ENCODE data around the gene ZDHHC11B.
"Not testable (repeated sequence)": the region's sequence is repeated elsewhere in the genome, so short reads cannot be mapped to it uniquely, and the experiment has no call there.

ZDHHC11B gene

DNA sequence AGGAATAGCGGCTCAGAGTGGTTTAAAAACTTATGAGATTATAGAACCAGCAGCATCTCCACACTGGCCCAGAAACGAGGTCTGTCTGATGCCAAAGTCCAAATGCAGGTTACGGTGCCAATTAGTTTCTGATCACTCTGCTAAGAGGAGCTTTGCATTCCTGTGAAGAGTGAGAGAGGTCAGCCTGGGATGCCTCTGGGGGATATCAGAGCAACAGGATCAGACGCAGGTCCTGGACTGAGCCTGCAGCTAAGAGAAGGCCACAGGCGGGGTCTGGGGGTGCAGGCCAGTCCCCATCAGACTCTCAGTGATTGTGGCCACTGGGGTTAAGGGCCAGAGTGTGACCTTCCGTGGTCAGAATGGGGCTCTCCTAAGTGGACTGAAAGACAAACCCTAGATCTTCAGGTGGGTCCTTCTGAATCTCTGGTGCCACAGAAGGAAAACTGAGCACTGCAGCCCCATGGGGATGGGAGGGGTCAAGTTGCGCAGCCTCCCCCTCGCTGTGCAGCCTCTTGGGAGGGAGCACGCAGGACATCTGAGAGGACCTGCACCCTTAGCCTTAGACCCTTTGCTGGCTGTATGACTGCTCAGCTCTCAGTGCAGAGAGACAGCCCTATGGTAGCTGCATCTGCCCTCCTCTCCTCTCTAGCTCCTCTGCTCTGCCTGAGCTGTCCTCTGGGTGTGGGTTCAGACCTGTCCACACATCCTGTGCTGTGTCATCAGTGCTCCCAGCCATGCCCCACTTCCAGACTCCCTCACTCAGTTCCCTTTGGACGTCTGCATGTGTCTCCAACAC is 23.4 kb upstream of the ZDHHC11B start:
- DNase-seq (ENCODE audit: extremely low read depth, low read depth); H3K4me3 ChIP-seq (replicated peaks; ENCODE audit: low read depth, low read length): not testable (repeated sequence)

DNA sequence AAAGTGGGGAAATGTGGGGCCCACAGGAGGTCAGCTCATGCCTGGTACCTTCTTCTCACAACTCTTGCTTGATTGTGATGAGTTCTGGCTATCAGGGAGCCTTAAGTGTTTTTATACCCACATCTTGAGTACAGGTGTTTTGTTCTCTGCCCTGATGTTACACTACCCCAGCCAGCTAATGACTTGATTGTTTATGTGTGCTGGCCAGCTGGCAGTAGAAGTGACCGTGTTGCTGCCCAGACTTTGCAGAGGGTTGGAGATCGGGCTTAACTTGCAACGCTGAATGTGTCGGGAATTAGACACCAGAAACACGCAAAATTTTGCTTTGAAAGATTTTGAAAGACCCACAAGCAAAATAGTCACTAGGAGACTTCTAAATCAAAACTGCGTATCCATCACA is 16.9 kb upstream of the ZDHHC11B start:
- H3K4me3 ChIP-seq (replicated peaks; ENCODE audit: low read depth, low read length): no peak overlapping the region
- DNase-seq (ENCODE audit: extremely low read depth, low read depth): no peak
- TF ChIP-seq, protein P1, sequence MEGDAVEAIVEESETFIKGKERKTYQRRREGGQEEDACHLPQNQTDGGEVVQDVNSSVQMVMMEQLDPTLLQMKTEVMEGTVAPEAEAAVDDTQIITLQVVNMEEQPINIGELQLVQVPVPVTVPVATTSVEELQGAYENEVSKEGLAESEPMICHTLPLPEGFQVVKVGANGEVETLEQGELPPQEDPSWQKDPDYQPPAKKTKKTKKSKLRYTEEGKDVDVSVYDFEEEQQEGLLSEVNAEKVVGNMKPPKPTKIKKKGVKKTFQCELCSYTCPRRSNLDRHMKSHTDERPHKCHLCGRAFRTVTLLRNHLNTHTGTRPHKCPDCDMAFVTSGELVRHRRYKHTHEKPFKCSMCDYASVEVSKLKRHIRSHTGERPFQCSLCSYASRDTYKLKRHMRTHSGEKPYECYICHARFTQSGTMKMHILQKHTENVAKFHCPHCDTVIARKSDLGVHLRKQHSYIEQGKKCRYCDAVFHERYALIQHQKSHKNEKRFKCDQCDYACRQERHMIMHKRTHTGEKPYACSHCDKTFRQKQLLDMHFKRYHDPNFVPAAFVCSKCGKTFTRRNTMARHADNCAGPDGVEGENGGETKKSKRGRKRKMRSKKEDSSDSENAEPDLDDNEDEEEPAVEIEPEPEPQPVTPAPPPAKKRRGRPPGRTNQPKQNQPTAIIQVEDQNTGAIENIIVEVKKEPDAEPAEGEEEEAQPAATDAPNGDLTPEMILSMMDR (IDR thresholded peaks at IDR 0.05; ENCODE audit: low read depth, low read length, missing control alignments): no peak

DNA sequence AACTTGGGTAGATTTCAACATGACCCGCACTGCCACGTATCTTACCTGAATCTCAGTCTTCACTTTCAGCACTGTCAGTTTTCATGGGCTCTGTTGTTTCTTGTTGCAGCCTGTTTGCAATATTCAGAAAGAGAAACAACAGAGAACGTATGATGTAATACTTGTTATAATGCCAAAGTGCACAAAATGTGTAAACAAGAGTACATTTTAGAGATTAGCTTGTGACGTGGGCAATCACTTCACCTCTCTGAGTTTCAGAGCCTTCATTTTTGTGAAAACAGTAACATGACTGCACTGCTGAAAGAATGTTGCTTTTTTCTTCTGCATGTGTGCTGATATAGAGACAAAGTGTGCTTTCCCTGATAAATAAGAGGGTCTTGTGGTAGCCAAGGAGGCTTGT is 16.5 kb upstream of the ZDHHC11B start:
- H3K4me3 ChIP-seq (replicated peaks; ENCODE audit: low read depth, low read length); DNase-seq (ENCODE audit: extremely low read depth, low read depth): not testable (repeated sequence)

DNA sequence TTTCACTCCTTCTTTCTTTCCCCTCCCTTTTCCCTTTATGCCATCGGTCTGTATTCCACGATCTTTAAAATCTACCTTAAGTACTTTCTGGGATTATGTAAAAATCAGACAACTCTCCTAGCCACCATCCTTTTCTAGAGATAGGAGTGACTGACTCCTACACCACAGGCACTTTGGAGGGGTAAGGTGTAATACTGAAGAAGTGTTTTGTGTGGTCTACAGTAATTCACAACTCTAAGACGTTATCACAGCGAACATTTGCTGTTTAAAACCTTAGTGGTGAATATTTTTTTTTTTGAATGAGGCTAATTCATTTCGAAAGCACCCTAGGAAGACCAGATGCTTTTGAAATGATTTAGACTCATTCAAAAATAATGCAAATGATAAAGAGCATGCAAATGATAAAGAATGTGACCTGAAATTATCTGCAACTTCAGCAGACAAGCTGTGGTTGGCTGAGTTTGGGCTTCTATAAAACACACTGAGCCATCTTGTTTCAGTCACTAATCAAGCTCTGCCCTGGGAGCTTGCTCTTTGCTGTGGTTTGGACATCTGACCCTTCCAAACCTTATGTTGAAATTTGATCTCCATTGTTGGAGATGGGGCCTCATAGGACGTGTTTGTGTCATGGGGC is 14.1 kb upstream of the ZDHHC11B start:
- H3K4me3 ChIP-seq (replicated peaks; ENCODE audit: low read depth, low read length); DNase-seq (ENCODE audit: extremely low read depth, low read depth): not testable (repeated sequence)

DNA sequence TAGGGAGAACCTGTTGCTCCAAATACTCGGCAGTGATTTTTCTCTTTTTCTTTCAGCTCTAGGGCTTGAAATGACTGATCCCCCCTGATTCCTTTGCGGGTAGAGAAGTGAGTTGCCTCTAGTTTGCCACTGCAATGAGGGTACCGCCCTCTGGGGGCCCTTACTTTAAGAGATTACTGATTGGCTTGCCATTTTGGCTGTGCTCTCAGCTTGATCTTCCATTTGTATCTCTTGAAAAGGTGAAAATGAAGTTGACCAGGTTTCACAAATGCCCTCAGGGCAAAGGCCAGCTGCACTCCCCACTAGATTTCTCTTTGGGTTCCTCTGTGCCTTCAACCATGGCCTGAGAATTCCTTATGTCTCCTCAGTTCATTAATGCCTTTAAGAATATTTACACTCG is 13.5 kb upstream of the ZDHHC11B start:
- not testable (repeated sequence) for H3K4me3 ChIP-seq (replicated peaks; ENCODE audit: low read depth, low read length); DNase-seq (ENCODE audit: extremely low read depth, low read depth)

DNA sequence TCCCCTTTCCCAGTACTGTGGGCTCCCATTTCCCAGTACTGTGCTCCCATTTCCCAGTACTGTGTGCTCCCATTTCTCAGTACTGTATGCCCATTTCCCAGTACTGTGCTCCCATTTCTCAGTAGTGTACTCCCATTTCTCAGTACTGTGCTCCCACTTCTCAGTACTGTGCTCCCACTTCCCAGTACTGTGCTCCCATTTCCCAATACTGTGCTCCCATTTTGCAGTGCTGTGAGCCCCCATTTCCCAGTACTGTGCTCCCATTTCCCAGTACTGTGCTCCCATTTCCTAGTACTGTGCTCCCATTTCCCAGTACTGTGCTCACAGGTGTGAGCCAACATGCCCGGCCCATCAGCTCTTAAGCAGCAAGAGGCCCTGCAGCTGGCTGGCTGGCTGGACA is 11.3 kb upstream of the ZDHHC11B start:
- DNase-seq (ENCODE audit: extremely low read depth, low read depth); H3K4me3 ChIP-seq (replicated peaks; ENCODE audit: low read depth, low read length): not testable (repeated sequence)

DNA sequence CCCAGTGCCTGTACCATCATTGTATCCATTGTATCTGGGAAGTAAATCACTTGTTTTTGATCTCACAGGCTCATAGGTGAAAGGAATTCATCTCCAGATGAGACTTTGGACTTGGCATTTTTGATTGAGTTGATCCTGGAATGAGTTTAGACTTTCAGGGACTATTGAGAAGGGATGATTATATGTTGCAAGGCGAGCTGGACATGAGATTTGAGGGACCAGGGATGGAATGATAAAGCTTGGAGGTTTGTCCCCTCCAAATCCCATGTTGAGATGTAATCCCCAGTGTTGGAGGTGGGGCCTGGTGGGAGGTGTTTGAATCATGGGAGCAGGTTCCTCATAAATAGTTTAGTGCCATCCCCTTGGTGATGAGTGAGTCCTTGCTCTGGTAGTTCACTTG is 10.4 kb upstream of the ZDHHC11B start:
- not testable (repeated sequence) for DNase-seq (ENCODE audit: extremely low read depth, low read depth); H3K4me3 ChIP-seq (replicated peaks; ENCODE audit: low read depth, low read length)

DNA sequence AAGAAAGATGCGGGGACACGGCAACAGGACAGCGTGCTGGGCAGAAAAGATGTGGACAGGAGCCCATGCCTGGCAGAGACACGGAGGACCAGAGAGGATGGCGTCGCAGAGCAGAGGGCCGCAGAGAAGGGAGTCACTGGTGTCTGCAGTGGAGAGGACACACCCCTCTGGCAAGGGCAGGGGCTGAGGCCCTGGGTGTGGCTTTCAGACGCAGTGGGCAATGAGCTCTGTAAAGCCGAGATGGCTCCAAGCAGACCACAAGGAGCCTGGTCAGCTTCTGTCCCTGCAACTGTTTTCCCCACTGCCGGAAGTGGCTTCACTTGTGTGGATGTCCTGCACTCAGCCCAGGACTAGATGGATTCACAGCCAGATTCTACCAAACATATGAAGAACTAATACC is 4.2 kb upstream of the ZDHHC11B start:
- H3K4me3 ChIP-seq (replicated peaks; ENCODE audit: low read depth, low read length); DNase-seq (ENCODE audit: extremely low read depth, low read depth): not testable (repeated sequence)

DNA sequence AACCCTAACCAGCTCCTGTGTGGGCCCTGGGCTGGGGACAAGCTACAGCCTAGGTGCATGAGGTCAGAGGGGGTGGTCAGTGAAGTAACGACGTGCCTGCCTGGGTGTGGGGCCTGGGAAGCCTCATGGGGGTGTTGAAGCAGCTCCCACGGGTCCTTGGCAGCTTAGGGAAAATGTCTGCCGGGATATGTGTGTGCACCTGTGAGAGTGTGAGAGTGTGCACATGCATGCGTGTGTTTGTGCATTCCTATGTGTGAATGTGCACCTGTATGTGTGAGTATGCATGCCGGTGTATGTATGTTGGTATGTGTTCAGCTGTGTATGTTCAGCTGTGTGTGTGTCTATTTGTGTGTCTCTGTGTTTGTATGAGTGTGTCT is 3.3 kb upstream of the ZDHHC11B start:
- DNase-seq (ENCODE audit: extremely low read depth, low read depth); H3K4me3 ChIP-seq (replicated peaks; ENCODE audit: low read depth, low read length): not testable (repeated sequence)

DNA sequence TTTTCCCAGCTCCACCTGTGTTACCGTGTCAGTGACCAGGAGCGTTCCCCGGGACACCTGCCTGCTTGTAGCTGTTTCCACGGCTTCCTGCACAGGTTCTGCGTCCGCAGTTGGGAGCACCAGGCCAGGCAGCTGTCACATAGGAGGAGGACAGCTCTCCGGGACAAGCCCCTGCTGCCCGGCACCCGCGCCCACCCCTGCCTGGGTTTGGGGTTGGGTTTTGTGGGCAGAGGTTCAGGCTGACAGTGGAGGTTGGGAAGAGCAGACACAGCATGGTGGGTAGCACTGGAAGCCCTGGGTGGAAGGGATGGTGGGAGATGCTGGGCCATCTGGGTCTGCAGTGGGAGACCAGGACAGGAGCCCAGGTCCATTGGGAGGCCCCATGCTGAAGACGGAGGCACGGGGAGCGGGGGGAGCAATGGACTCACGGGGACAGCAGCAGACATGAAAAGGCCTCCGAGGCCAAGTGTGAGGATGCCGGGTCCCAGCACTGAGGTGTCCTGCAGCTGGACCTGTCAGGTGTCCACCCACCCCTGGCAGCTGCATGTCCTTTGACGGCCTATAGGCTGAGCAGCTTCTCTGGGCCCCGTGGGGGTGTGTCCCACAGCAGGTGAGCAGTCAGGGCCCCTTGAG is 2.8 kb upstream of the ZDHHC11B start:
- not testable (repeated sequence) for DNase-seq (ENCODE audit: extremely low read depth, low read depth); H3K4me3 ChIP-seq (replicated peaks; ENCODE audit: low read depth, low read length)

DNA sequence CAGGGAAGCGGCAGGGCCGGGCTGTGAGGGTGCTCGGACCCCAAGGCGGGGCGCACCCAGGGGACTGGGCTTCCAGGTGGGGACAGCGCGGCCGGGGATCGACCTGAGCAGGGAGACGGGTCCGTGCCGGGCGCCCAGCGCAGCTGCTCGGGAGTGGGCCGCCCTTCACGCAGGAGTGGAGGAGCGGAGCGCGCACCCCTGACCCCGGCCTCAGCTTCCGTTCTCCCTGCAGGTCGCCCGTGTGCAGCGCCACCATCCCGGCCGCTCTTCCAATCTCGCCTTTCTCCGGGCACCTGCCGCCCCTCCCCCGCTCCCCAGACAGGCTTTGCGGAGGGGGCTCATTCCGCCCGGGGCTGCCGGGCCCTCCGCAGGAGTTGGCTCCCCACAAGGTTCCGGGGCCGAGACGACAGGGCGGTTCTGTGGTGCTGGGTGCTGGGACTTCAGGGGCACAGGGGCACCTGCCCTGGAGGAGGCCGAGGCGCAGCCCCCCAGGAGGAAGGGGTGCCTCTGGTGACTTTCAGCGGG is 714 bp upstream of the ZDHHC11B start:
- peak overlapping the region; percentile 40; the same call in 1 of the 2 replicates for H3K4me3 ChIP-seq (replicated peaks; ENCODE audit: low read depth, low read length)

DNA sequence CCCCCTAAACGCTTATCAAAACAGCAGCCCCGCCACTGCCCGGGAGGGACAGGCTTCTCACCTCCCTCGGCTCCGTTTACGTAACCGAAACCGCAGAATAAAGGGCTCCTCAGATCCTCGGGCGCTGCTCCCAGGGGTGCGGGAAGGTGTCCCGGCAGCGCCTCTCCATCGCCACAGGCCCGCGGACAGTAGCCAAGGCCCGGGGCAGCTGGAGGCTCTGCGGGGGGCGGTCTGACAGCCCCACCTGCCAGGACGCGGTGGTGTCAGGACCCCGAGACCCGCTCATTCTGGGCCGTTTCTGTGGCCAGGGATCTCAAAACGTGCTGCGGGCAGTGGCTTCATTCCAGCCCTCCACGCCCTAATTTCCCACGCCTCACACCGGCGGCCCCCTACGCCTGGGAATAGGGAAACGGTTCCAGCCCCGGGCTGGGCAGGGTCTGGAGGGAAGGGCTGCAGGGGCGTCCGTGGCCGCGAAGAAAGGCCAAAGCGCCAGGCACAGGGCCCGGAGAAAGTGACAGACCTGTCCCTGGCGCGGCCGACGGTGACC is 575 bp downstream of the ZDHHC11B start:
- not testable (repeated sequence) for H3K4me3 ChIP-seq (replicated peaks; ENCODE audit: low read depth, low read length); DNase-seq (ENCODE audit: extremely low read depth, low read depth)

More for the DNA sequence above, 714 bp upstream of the ZDHHC11B start:
- DNase-seq (ENCODE audit: extremely low read depth, low read depth): not testable (repeated sequence)

DNA sequence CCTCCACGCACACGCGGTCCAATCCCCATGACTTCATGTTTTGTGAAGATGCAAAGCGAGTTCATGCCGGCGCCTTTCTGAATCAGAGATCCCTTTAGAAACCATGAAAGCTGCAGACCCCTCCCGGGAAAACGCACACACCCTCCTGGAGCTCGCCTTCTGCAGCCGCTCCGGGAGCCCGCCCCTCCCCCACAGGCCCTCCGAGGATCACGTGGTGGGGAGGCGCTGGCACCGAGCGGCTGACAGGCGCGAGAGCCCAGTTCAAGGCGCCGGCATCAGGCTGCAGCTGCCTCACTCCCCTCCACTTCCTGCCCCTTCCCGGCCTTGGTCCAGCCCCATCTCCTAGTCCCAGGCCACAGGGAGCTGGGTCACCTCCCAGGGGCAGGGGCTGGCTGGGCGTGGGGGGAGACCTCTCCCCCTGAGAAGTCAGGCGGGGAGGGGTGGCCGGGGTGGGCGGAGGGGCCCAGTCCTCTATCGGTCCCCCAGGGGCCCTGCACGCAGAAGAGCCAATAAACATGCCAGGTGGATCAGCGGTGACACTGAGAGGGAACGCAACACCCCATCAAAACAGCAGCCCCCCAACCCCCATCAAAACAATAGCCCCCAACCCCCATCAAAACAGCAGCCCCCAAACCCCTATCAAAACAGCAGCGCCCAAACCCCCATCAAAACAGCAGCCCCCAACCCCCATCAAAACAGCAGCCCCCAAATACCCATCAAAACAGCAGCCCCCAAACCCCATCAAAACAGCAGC is 1.3 kb downstream of the ZDHHC11B start:
- H3K4me3 ChIP-seq (replicated peaks; ENCODE audit: low read depth, low read length); DNase-seq (ENCODE audit: extremely low read depth, low read depth): not testable (repeated sequence)

DNA sequence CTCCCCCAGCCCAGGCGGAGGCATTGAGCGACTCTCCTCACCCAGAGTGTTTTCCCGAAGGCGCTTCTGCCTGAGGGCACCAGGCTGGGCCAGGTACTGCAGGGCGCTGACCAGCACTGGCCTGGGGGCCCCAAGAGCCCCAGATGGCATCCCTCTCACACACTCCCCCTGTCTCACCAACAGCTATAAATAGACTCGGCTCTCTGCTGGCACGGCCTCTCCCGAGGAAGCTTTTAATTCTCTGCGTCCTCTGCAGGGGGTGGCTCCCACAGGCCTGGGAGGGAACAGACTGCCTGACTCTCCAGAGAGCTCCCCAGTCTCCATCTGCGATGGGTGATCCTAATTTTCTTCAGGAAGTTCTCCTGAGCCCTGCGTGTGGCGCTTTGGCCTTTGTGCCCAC is 2.2 kb downstream of the ZDHHC11B start:
- not testable (repeated sequence) for H3K4me3 ChIP-seq (replicated peaks; ENCODE audit: low read depth, low read length); DNase-seq (ENCODE audit: extremely low read depth, low read depth)

DNA sequence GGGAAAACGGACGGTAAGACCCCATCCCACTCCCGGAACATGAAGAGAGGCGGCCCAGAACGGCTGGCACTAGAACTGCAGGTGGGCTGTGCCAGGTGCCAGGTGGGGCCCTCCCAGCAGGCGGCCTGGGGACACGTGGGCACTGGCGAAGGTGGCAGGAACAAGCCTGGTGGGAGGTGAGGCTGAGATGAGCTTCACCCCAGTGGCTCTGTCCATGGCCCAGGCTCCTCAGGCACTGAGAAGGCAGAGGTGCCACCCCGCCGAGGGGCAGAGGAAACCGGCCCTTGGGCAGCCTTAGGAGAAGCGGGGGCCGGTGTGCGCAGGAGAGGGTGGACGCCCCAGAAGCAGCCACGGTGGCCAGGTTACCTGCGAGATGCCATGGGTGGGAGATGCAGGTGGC is 4.0 kb downstream of the ZDHHC11B start:
- not testable (repeated sequence) for H3K4me3 ChIP-seq (replicated peaks; ENCODE audit: low read depth, low read length); DNase-seq (ENCODE audit: extremely low read depth, low read depth)

DNA sequence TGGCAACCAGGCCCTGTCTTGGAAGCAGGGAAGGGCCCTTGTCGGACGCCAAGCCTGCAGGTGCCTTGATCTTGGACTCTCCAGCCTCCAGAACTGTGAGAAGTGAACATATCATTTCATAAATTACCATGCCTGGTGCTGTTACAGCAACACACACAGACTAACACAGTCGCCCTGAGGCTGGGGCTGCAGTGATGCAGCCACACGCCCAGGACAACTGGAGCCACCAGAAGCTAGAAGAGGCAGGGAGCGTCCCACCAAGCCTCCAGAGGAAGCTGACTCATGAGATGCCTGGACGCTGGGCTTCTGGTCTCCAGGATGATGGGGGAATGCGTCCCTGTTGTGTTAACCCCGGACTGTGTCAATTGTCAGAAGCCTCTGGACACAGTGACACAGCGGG is 5.6 kb downstream of the ZDHHC11B start:
- H3K4me3 ChIP-seq (replicated peaks; ENCODE audit: low read depth, low read length); DNase-seq (ENCODE audit: extremely low read depth, low read depth): not testable (repeated sequence)

DNA sequence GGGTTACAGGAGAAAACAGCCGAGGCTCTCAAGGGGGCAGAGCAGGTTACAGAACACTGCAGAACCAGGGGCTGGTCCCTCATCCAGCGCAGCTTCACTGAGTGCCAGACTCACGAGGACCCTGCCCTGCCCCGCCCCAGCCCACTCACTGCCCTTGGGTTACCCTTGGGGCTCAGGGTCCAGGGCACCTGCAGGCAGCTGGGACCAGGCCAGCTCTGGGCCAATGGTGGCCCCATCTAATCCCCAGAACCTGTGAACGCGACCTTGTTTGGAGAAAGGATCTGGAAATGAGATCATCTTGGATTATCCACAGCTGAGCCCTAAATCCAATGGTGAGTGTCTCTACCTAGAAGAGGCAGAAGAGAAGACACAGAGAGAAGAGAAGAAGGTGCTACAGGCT is 6.1 kb downstream of the ZDHHC11B start:
- not testable (repeated sequence) for H3K4me3 ChIP-seq (replicated peaks; ENCODE audit: low read depth, low read length); DNase-seq (ENCODE audit: extremely low read depth, low read depth)
